ENCODE measurements around the gene ABCD3. TPM values are rescaled to one million over a fixed set of nuclear protein-coding genes. Genes with fewer than 3 reads are reported as not detected.
"Not testable (repeated sequence)": the region's sequence is repeated elsewhere in the genome, so short reads cannot be mapped to it uniquely, and the experiment has no call there.

Gene ABCD3
- polyA plus RNA-seq, 1 donor from 2014 or later = 46.4 TPM

DNA sequence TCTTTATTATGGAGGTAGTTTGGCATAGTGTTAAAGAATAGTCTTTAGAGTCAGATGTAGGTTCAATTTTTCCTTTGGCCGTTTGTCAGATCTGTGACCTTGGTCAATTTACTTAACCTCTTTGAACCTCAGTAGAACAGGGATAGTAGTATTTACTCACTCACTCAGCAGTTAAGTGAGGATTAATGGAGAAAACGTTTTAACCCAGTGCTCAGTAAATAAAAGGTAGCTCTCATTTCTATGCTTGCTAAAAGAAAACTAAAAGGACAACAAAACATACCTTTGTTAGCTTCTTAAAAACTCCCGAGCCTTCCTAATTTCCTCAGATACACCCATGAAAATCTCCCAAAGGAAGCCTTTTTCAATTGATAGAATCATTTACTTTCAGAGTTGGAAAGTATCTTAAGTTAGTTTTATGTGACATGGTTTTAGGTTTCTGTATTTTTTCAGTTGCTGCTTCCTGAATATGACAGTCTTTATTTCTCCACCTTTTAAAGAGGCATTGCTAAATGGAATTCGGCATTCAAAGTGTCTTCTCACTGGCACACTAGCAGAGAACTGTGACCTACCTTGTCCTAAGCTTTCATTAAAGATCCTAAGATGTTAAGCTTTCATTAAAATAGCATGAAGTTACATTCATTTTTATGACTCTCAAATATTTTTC lies 7.8 kb downstream of the ABCD3 start:
- no peaks in the 10 kb centered on the region for H4K20me1 ChIP-seq (ENCODE audit: insufficient read depth)
- no peaks in the 10 kb centered on the region for H3K36me3 ChIP-seq (ENCODE audit: insufficient read depth, low read length)

DNA sequence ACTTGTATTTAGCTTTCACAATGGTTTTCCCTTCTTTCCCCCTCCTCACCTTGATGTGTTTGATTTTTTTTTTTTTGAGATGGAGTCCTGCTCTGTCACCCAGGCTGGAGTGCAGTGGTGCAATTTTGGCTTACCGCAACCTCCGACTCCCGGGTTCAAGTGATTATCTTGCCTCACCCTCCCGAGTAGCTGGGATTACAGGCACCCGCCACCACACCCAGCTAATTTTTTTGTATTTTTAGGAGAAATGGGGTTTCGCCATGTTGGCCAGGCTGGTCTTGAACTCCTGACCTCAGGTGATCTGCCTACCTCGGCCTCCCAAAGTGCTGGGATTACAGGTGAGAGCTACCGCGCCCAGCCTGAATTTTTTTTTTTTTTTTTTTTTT lies 8.3 kb downstream of the ABCD3 start:
- not testable (repeated sequence) for H3K9me3 ChIP-seq (ENCODE audit: low read length); H3K27ac ChIP-seq (ENCODE audit: low read length); H3K27me3 ChIP-seq (ENCODE audit: insufficient read depth, low read depth, low read length); H3F3A ChIP-seq (ENCODE audit: insufficient read depth, low read length, poor library complexity, severe bottlenecking); H3K4me2 ChIP-seq (ENCODE audit: low read length); H3K9me2 ChIP-seq (ENCODE audit: insufficient read depth, low read length); H4K20me1 ChIP-seq (ENCODE audit: insufficient read depth); H2AFZ ChIP-seq (ENCODE audit: low read depth, low read length); H3K36me3 ChIP-seq (ENCODE audit: insufficient read depth, low read length); H3K4me3 ChIP-seq (ENCODE audit: low read length); H3K9ac ChIP-seq (ENCODE audit: low read length)
- H3K79me2 ChIP-seq (replicated peaks; ENCODE audit: insufficient read depth, low read length) = peaks cover 32% of the 10 kb centered on the region

More for the DNA sequence above, 7.8 kb downstream of the ABCD3 start:
- Histone ChIP-seq H3F3A (ENCODE audit: insufficient read depth, low read length, poor library complexity, severe bottlenecking) (no peaks in the 10 kb centered on the region), H3K27ac (ENCODE audit: low read length) (no peak overlapping the region), H3K27me3 (ENCODE audit: insufficient read depth, low read depth, low read length) (no peaks in the 10 kb centered on the region), H3K9me2 (ENCODE audit: insufficient read depth, low read length) (no peaks in the 10 kb centered on the region), H3K79me2 (replicated peaks; ENCODE audit: insufficient read depth, low read length) (peaks cover 37% of the 10 kb centered on the region), H3K9ac (ENCODE audit: low read length) (no peak overlapping the region), H3K9me3 (ENCODE audit: low read length) (no peaks in the 10 kb centered on the region), H3K4me2 (ENCODE audit: low read length) (no peak overlapping the region), H3K4me3 (ENCODE audit: low read length) (no peak overlapping the region), H2AFZ (ENCODE audit: low read depth, low read length) (no peak overlapping the region)
- no peak for TF ChIP-seq MXI1 (conservative IDR thresholded peaks at IDR 0.05; ENCODE audit: poor library complexity, severe bottlenecking)
- no peak for TF ChIP-seq EP300 (conservative IDR thresholded peaks at IDR 0.05; ENCODE audit: poor library complexity, severe bottlenecking)
- no peak for TF ChIP-seq RAD21 (conservative IDR thresholded peaks at IDR 0.05)
- TF ChIP-seq REST (IDR thresholded peaks at IDR 0.05; ENCODE audit: borderline replicate concordance) = no peak
- TF ChIP-seq EZH2 (IDR thresholded peaks at IDR 0.05; ENCODE audit: borderline replicate concordance, insufficient read depth, low read length, poor library complexity, severe bottlenecking) = no peak
- no peak for TF ChIP-seq TAF1 (IDR thresholded peaks at IDR 0.05; ENCODE audit: low read depth)
- TF ChIP-seq, protein P1, sequence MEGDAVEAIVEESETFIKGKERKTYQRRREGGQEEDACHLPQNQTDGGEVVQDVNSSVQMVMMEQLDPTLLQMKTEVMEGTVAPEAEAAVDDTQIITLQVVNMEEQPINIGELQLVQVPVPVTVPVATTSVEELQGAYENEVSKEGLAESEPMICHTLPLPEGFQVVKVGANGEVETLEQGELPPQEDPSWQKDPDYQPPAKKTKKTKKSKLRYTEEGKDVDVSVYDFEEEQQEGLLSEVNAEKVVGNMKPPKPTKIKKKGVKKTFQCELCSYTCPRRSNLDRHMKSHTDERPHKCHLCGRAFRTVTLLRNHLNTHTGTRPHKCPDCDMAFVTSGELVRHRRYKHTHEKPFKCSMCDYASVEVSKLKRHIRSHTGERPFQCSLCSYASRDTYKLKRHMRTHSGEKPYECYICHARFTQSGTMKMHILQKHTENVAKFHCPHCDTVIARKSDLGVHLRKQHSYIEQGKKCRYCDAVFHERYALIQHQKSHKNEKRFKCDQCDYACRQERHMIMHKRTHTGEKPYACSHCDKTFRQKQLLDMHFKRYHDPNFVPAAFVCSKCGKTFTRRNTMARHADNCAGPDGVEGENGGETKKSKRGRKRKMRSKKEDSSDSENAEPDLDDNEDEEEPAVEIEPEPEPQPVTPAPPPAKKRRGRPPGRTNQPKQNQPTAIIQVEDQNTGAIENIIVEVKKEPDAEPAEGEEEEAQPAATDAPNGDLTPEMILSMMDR (IDR thresholded peaks at IDR 0.05; ENCODE audit: poor library complexity, severe bottlenecking) = no peak
- no peak for TF ChIP-seq SMC3 (conservative IDR thresholded peaks at IDR 0.05; ENCODE audit: poor library complexity)
- no peak for TF ChIP-seq POLR2AphosphoS5 (IDR thresholded peaks at IDR 0.05)
